Measurements from ENCODE around the gene BAHCC1. TPM values are rescaled to one million over a fixed set of nuclear protein-coding genes. Genes with fewer than 3 reads are reported as not detected.

The BAHCC1 gene
- total and polyA plus RNA-seq, 2 donors (not counting 3 experiments of a cell fraction or from before 2014, with no cell fraction given) = 4.7 to 11.6 TPM

DNA sequence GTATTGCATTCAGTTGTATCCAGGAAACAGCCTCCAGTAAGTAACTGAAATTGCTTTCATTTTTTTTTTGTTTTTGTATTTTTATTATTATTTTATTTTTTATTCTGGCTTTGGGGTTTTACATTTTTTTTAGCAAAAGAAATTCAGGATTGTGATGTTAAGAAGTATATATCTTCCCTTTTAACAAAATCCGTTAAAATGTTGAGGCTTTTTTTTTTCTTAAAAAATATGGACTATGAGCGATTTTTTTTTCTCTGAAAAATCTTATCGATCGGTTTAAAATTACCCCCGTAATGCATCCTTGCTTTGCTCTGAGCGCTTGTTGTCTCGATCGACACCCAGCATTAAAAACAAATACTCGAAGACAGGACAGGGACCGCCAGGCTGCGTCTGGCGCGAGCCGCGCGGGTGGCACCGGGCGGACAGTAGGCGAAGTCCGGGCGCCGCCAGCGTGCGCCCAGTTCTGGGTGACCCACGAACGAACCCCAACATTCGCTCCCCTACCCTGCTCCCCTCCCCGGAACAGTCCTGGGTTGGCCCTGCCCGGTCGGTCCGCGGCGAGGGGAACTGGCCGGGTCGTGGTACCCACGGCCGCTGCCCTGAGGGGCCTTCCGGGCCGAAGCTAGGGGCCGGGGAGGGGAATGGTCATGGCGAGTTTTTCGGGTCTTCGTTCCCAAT lies 482 bp downstream of the BAHCC1 start:
- DNase-seq (ENCODE audit: low read depth, low spot score) = no peak
- Histone ChIP-seq H2AFZ (ENCODE audit: low read depth, low read length) (peak overlapping the region; percentile 53), H3K4me3 (replicated peaks in 1 of 3; ENCODE audit: insufficient read depth in 1 of 3, low read depth in 1 of 3, low read length in 3 of 3) (peak overlapping the region; percentile 60 to 77 (median 76)), H3K9me3 (replicated peaks; ENCODE audit: control insufficient read depth, insufficient read depth, low read length) (no peaks in the 10 kb centered on the region), H3K27ac (ENCODE audit: insufficient read depth, low read depth, low read length) (peak overlapping the region; percentile 85), H3K79me2 (ENCODE audit: control insufficient read depth, insufficient read depth, low read length) (peaks cover 44% of the 10 kb centered on the region), H3K27me3 (ENCODE audit: control insufficient read depth in 2 of 2, insufficient read depth in 2 of 2, low read length in 2 of 2) (no peaks in the 10 kb centered on the region), H3K9me1 (replicated peaks; ENCODE audit: control insufficient read depth, extremely low read depth, insufficient read depth, low read length) (no peaks in the 10 kb centered on the region), H3K9ac (replicated peaks; ENCODE audit: extremely low read depth, insufficient read depth, low read length) (peak overlapping the region; percentile 81), H3K4me1 (ENCODE audit: control insufficient read depth, extremely low read depth, insufficient read depth, low read length) (peaks cover 37% of the 10 kb centered on the region), H3K36me3 (ENCODE audit: control insufficient read depth in 2 of 2, extremely low read depth in 1 of 2, insufficient read depth in 2 of 2, low read length in 2 of 2) (peaks cover 0 to 4% of the 10 kb centered on the region in 2 experiments), H3K4me2 (ENCODE audit: insufficient read depth, low read length) (peak overlapping the region; percentile 91), H4K20me1 (replicated peaks; ENCODE audit: control insufficient read depth, extremely low read depth, insufficient read depth, low read length) (no peaks in the 10 kb centered on the region)
- dilution Hi-C loops (cut with MboI; ENCODE audit: extremely low pct_ligation_motif_present, low sequenced_read_pairs) = no loop called here
- no peak for FAIRE-seq
- BruUV-seq (replicated peaks) = TSS peak; percentile 42
- intact Hi-C loops (cut with micrococcal nuclease) = loop anchor here (1.0 to 2.0 kb wide), 5 partner anchors 49 to 143 kb away; no protein-coding TSS in a partner anchor
- no peak for TF ChIP-seq MYC (IDR thresholded peaks at IDR 0.05; ENCODE audit: low read depth, low read length)
- no peak for TF ChIP-seq GATA2 (IDR thresholded peaks at IDR 0.05; ENCODE audit: insufficient read depth, insufficient read length, low read depth, low read length)
- no peak for TF ChIP-seq POLR2AphosphoS5 (IDR thresholded peaks at IDR 0.05; ENCODE audit: insufficient read depth, low read depth, low read length)
- TF ChIP-seq, protein P1, sequence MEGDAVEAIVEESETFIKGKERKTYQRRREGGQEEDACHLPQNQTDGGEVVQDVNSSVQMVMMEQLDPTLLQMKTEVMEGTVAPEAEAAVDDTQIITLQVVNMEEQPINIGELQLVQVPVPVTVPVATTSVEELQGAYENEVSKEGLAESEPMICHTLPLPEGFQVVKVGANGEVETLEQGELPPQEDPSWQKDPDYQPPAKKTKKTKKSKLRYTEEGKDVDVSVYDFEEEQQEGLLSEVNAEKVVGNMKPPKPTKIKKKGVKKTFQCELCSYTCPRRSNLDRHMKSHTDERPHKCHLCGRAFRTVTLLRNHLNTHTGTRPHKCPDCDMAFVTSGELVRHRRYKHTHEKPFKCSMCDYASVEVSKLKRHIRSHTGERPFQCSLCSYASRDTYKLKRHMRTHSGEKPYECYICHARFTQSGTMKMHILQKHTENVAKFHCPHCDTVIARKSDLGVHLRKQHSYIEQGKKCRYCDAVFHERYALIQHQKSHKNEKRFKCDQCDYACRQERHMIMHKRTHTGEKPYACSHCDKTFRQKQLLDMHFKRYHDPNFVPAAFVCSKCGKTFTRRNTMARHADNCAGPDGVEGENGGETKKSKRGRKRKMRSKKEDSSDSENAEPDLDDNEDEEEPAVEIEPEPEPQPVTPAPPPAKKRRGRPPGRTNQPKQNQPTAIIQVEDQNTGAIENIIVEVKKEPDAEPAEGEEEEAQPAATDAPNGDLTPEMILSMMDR (IDR thresholded peaks at IDR 0.05; ENCODE audit: extremely low read depth in 1 of 2, insufficient read depth in 1 of 2, low read depth in 1 of 2, low read length in 2 of 2) = no peak
- TF ChIP-seq, protein P2, sequence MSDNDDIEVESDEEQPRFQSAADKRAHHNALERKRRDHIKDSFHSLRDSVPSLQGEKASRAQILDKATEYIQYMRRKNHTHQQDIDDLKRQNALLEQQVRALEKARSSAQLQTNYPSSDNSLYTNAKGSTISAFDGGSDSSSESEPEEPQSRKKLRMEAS (IDR thresholded peaks at IDR 0.05; ENCODE audit: insufficient read depth, insufficient read length) = no peak
- no peak for TF ChIP-seq JUN (IDR thresholded peaks at IDR 0.05; ENCODE audit: borderline replicate concordance, insufficient read depth, insufficient read length, low read depth)
- TF ChIP-seq POLR2A (IDR thresholded peaks at IDR 0.05; ENCODE audit: low read depth, low read length) = no peak
- no peak for TF ChIP-seq EZH2 (IDR thresholded peaks at IDR 0.05; ENCODE audit: borderline replicate concordance, low read depth, low read length, severe bottlenecking)
- TF ChIP-seq FOS (IDR thresholded peaks at IDR 0.05; ENCODE audit: borderline replicate concordance, insufficient read depth, low read length) = no peak
- ChIA-PET POLR2A (interaction anchor here (0.7 to 1.6 kb wide), 8 partner anchors 50 to 184 kb away, joined by 3 to 10 read pairs (median 4); partner anchors contain the start of gene ACTG1), CTCF (interaction anchor here (0.7 to 7.3 kb wide), 15 partner anchors 11 to 143 kb away, joined by 3 to 58 read pairs (median 4); partner anchors contain the start of gene SLC38A10)

All from endothelial cell of umbilical vein (primary cell).